ENCODE results near the gene SNRPB. TPM values are rescaled to one million over a fixed set of nuclear protein-coding genes. Genes with fewer than 3 reads are reported as not detected.

SNRPB gene
- total RNA-seq, 4 donors from 2014 or later = 127 to 258 (median 216) TPM

- 44% methylated on average over 2 of the region's 2 CpGs for WGBS
Observed at GRCh38 chr20:2418388-2418787, 52.2 kb downstream of the SNRPB start.

DNA sequence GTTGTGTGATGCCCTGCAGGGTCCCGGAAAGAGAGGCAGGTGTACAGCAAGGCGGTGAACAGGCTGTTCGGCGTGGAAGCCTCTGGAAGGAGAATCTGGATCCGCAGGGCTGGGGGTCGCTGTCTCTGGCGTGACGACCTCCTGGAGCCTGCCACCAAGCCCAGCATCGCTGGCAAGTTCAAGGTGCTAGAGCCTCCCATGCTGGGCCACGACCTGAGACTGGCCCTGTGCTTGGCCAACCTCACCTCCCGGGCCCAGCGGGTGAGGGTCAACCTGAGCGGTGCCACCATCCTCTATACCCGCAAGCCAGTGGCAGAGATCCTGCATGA, 53.4 kb downstream of the SNRPB start:
- H3K27ac ChIP-seq (replicated peaks in 1 of 4) = no peak overlapping the region
- intact Hi-C loops (cut with DNase I) = no loop called here
- H3K4me3 ChIP-seq = no peak overlapping the region
- no peaks in the 10 kb centered on the region for H3K4me1 ChIP-seq
- TF ChIP-seq POLR2A (IDR thresholded peaks at IDR 0.05; ENCODE audit: low read depth) = no peak
- TF ChIP-seq EP300 (IDR thresholded peaks at IDR 0.05) = no peak
- no peak for TF ChIP-seq POLR2AphosphoS5 (IDR thresholded peaks at IDR 0.05)
- TF ChIP-seq, protein P1, sequence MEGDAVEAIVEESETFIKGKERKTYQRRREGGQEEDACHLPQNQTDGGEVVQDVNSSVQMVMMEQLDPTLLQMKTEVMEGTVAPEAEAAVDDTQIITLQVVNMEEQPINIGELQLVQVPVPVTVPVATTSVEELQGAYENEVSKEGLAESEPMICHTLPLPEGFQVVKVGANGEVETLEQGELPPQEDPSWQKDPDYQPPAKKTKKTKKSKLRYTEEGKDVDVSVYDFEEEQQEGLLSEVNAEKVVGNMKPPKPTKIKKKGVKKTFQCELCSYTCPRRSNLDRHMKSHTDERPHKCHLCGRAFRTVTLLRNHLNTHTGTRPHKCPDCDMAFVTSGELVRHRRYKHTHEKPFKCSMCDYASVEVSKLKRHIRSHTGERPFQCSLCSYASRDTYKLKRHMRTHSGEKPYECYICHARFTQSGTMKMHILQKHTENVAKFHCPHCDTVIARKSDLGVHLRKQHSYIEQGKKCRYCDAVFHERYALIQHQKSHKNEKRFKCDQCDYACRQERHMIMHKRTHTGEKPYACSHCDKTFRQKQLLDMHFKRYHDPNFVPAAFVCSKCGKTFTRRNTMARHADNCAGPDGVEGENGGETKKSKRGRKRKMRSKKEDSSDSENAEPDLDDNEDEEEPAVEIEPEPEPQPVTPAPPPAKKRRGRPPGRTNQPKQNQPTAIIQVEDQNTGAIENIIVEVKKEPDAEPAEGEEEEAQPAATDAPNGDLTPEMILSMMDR (IDR thresholded peaks at IDR 0.05) = no peak
- 80% methylated on average over 9 of the region's 14 CpGs for WGBS
- no peaks in the 10 kb centered on the region for H3K9me3 ChIP-seq
- DNase-seq (ENCODE audit: extremely low spot score) = peak; percentile 81
- H3K36me3 ChIP-seq = no peaks in the 10 kb centered on the region
- H3K27me3 ChIP-seq = peaks cover 0 to 12% (median 0%) of the 10 kb centered on the region in 4 donors

More at GRCh38 chr20:2418388-2418787, 52.2 kb downstream of the SNRPB start:
- DNase-seq (ENCODE audit: extremely low spot score) = no peak
- no peak overlapping the region for H3K27ac ChIP-seq (replicated peaks in 1 of 4)
- no peaks in the 10 kb centered on the region for H3K9me3 ChIP-seq
- H3K4me1 ChIP-seq = no peaks in the 10 kb centered on the region
- no peak overlapping the region for H3K4me3 ChIP-seq
- TF ChIP-seq EP300 (IDR thresholded peaks at IDR 0.05) = no peak
- TF ChIP-seq POLR2A (IDR thresholded peaks at IDR 0.05; ENCODE audit: low read depth) = no peak
- TF ChIP-seq, protein P1 (IDR thresholded peaks at IDR 0.05) = no peak
- no peak for TF ChIP-seq POLR2AphosphoS5 (IDR thresholded peaks at IDR 0.05)
- intact Hi-C loops (cut with DNase I) = no loop called here
- peaks cover 0 to 12% (median 0%) of the 10 kb centered on the region in 4 donors for H3K27me3 ChIP-seq
- no peaks in the 10 kb centered on the region for H3K36me3 ChIP-seq

DNA sequence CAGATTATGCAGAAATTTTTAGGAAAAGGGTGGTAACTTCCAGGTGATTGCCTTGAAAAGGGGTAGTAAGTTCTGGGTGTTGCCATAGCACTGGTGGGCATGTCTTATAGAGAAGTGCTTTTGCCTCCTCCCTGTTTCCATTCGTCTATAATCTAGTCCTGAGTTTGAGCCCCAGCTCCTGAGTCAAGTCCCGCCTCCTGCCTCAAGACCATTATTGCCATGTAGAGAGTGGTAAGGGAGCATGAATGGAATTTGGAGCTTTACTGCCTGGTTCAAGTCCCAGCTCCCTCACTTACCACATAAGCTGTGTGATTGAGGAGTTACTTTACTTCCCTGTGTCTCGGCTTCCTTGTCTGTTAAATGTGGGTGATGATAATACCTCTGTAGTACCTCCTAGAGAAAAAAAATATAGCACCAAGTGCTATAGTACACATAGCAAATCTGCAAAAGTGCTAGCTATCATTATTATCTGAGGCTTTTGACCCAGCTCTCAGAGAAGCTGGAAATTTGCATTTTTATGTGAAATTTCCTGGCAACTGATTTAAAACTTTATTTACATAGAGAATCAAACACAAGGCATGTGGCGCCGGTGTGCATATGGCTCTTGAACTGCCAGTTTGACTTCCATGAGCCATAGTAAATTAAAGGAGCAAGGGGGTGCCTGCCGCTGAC, 53.9 kb downstream of the SNRPB start:
- DNase-seq (ENCODE audit: extremely low spot score) = peak; percentile 37
- Histone ChIP-seq H3K27ac (replicated peaks in 1 of 4) (no peak overlapping the region), H3K36me3 (no peaks in the 10 kb centered on the region), H3K4me1 (no peaks in the 10 kb centered on the region), H3K4me3 (no peak overlapping the region), H3K9me3 (no peaks in the 10 kb centered on the region), H3K27me3 (peaks cover 0 to 12% (median 0%) of the 10 kb centered on the region in 4 donors)
- 83% methylated on average over 6 of the region's 6 CpGs for WGBS
- intact Hi-C loops (cut with DNase I) = no loop called here
- no peak for TF ChIP-seq POLR2AphosphoS5 (IDR thresholded peaks at IDR 0.05)
- TF ChIP-seq POLR2A (IDR thresholded peaks at IDR 0.05; ENCODE audit: low read depth) = no peak
- TF ChIP-seq EP300 (IDR thresholded peaks at IDR 0.05) = no peak
- TF ChIP-seq, protein P1 (IDR thresholded peaks at IDR 0.05) = no peak

Small RNA genes lying within 50 kb of the gene (small RNA-seq; reads per million reads assigned to genes)
- 0 reads per million in 3 donors for gene RF00019

Other genes with a start within 250 kb of the SNRPB start
- under 1 TPM in 1 of 4 donors, not detected in 3; 0.83 TPM for gene TGM3, start 174.8 kb downstream of the SNRPB start, total RNA-seq
- not detected for gene TGM6, start 89.9 kb downstream of the SNRPB start, total RNA-seq
- 10 to 100 TPM in 3 of 4 donors, 1 to 10 TPM in 1; 9.9 to 19.5 (median 16.1) TPM for gene ZNF343, start 38.1 kb upstream of the SNRPB start, total RNA-seq
- gene TMC2, start 65.8 kb upstream of the SNRPB start, total RNA-seq = under 1 TPM in 2 of 4 donors, not detected in 2; 0.19 to 0.34 TPM
- 10 to 100 TPM; 31.6 to 96.4 (median 62.8) TPM for gene NOP56, start 181.8 kb upstream of the SNRPB start, total RNA-seq
- 100 to 1,000 TPM; 115 to 122 (median 118) TPM for gene IDH3B, start 193.4 kb upstream of the SNRPB start, total RNA-seq
- 10 to 100 TPM; 23.7 to 46.7 (median 30.1) TPM for gene EBF4, start 222.0 kb upstream of the SNRPB start, total RNA-seq